C4-2B (cell line): ENCODE results near the gene TPM4.

Experiments used
- ZFX ChIP-seq: fragments of 450-650 bp; IDR thresholded peaks from 2 replicates; pipeline ENCODE4 v1.6.1; 2017
- TF ChIP-seq, protein P1 (sequence below): fragments of 450-650 bp; conservative IDR thresholded peaks from 2 replicates; pipeline ENCODE4 v1.5.1; 2017; ENCODE audit warnings: mild to moderate bottlenecking

DNA sequence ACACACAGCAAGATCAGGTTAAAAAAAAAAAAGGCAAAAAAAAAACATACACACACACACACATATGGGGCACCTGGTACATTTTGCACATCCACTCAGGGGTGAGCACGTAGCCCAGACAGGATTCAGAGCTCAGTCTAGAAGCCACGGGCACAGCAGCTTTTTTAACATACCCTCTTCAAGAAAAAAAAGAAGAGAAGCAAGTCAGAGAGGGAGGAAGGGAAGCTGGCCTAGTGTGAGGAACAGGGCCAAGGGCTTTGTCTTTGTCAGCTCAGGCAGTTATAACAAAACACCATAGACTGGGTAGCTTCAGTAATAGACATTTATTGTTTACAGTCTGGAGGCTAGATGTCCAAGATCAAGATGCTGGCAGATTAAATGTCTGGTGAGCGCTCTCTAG lies 2.3 kb upstream of the TPM4 start:
- TF ChIP-seq, protein P1, sequence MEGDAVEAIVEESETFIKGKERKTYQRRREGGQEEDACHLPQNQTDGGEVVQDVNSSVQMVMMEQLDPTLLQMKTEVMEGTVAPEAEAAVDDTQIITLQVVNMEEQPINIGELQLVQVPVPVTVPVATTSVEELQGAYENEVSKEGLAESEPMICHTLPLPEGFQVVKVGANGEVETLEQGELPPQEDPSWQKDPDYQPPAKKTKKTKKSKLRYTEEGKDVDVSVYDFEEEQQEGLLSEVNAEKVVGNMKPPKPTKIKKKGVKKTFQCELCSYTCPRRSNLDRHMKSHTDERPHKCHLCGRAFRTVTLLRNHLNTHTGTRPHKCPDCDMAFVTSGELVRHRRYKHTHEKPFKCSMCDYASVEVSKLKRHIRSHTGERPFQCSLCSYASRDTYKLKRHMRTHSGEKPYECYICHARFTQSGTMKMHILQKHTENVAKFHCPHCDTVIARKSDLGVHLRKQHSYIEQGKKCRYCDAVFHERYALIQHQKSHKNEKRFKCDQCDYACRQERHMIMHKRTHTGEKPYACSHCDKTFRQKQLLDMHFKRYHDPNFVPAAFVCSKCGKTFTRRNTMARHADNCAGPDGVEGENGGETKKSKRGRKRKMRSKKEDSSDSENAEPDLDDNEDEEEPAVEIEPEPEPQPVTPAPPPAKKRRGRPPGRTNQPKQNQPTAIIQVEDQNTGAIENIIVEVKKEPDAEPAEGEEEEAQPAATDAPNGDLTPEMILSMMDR, result no peak
- TF ChIP-seq ZFX, result no peak
